D721Med (cell line): ENCODE data around the gene RPS6KA3.

Experiments
- DNase-seq: peaks from one replicate; pipeline ENCODE4 v3.0.0; 2011; ENCODE audit warnings: low spot score; ENCODE audit not compliant: insufficient read length
- FAIRE-seq: peaks from 2 replicates; lab custom pipeline; 2011; peaks lifted over from hg19 to GRCh38; lab: Jason Lieb, UNC
- TF ChIP-seq, protein P1 (sequence below): IDR thresholded peaks from 2 replicates; pipeline ENCODE4 v1.5.1; 2012; ENCODE audit warnings: mild to moderate bottlenecking, control low read depth; ENCODE audit not compliant: insufficient read depth; ENCODE audit errors: missing control alignments

The RPS6KA3 gene

GRCh38 chrX:20274121-20274520, 7.4 kb upstream of the RPS6KA3 start:
- TF ChIP-seq, protein P1, sequence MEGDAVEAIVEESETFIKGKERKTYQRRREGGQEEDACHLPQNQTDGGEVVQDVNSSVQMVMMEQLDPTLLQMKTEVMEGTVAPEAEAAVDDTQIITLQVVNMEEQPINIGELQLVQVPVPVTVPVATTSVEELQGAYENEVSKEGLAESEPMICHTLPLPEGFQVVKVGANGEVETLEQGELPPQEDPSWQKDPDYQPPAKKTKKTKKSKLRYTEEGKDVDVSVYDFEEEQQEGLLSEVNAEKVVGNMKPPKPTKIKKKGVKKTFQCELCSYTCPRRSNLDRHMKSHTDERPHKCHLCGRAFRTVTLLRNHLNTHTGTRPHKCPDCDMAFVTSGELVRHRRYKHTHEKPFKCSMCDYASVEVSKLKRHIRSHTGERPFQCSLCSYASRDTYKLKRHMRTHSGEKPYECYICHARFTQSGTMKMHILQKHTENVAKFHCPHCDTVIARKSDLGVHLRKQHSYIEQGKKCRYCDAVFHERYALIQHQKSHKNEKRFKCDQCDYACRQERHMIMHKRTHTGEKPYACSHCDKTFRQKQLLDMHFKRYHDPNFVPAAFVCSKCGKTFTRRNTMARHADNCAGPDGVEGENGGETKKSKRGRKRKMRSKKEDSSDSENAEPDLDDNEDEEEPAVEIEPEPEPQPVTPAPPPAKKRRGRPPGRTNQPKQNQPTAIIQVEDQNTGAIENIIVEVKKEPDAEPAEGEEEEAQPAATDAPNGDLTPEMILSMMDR = no peak
- DNase-seq (no peak), FAIRE-seq (no peak)

GRCh38 chrX:20271730-20272129, 5.0 kb upstream of the RPS6KA3 start:
- DNase-seq (no peak), FAIRE-seq (no peak)
- TF ChIP-seq, protein P1 = no peak

GRCh38 chrX:20271186-20271585, 4.5 kb upstream of the RPS6KA3 start:
- FAIRE-seq = no peak
- no peak for DNase-seq
- TF ChIP-seq, protein P1 = no peak

GRCh38 chrX:20270562-20270890, 3.8 kb upstream of the RPS6KA3 start:
- TF ChIP-seq, protein P1 = no peak
- DNase-seq (no peak), FAIRE-seq (no peak)

DNA sequence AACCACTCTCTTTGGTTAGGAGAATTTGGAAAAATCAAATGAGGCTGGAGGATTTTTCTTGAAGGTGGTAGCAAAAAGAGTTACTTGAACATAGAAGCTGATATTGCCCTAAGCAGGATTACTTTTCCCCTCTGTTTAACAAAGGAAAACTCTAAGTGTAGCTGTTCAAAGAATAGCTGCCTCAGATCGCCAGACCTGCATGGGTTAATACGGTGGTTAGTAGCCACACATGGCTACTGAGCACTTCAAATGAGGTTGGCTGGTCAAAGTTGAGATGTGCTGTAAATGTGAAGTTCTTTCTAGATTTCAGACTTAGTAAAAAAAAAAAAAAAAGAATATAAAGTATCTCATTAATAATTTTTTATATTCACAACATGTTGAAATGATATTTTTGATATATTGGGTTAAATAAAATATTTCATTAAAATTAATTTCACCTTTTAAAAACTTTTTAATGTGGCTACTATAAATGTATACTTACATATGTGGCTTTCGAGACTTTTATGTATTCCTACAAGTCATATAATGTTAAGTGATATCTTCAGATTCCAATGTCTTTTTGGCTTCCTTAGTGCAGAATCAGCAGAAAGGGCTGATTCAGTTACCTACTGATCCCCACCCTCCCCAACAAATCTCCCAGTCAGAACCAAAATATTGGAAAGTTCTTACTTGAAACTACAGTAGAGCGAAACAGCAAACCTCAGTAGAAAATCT, 3.3 kb upstream of the RPS6KA3 start:
- TF ChIP-seq, protein P1 = no peak
- FAIRE-seq = no peak
- no peak for DNase-seq

GRCh38 chrX:20267931-20268701, 1.4 kb upstream of the RPS6KA3 start:
- no peak for DNase-seq
- FAIRE-seq = no peak
- TF ChIP-seq, protein P1 = no peak

DNA sequence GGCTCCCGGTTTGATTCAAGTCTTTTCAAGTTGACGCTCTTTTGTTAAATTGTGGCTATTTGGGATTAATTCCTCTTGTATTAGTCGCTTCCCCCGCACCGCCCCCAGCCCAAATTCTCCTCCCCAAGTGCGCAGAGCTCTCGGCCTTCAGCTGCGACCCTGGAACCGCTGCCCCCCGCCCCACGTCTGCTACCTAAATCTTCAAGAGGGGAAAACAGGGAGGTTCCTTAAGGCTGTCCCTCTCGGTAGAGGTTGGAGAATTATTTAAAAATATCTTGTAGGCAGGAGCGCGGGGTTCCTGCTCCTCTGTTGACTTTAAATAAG, 860 bp upstream of the RPS6KA3 start:
- no peak for FAIRE-seq

More for the DNA sequence above, 860 bp upstream of the RPS6KA3 start:
- DNase-seq = no peak
- TF ChIP-seq, protein P1 = no peak
